Measurements from ENCODE around the gene PACRG. TPM values are rescaled to one million over a fixed set of nuclear protein-coding genes. Genes with fewer than 3 reads are reported as not detected.

PACRG gene
- total RNA-seq, 1 experiment from 2014 or later = 0.44 TPM

GRCh38 chr6:162973151-162973872, 245.5 kb downstream of the PACRG start (continued):
- no peak for TF ChIP-seq FOXK1 (CRISPR knock-in tag; IDR thresholded peaks at IDR 0.05)
- TF ChIP-seq ZNF423 (CRISPR knock-in tag; IDR thresholded peaks at IDR 0.05) = no peak

GRCh38 chr6:162973980-162974379, 246.2 kb downstream of the PACRG start:
- H3K9me3 Mint-ChIP-seq = peaks cover 3% of the 10 kb centered on the region
- H3K36me3 Mint-ChIP-seq = no peaks in the 10 kb centered on the region
- no peak overlapping the region for H3K27ac Mint-ChIP-seq
- H3K4me1 Mint-ChIP-seq = 0 out of 2 replicates have a peak, but pooled peaks cover 7% of the 10 kb centered on the region
- no peaks in the 10 kb centered on the region for H3K27me3 Mint-ChIP-seq (ENCODE audit: low read depth)
- ChIA-PET CTCF (no interaction called here), POLR2A (no interaction called here)
- ATAC-seq (no peak), DNase-seq (ENCODE audit: low spot score) (no peak)
- H3K4me3 Mint-ChIP-seq = no peak overlapping the region
- no peak for TF ChIP-seq SMAD3 (CRISPR knock-in tag; IDR thresholded peaks at IDR 0.05; ENCODE audit: borderline replicate concordance)
- TF ChIP-seq, protein P1, sequence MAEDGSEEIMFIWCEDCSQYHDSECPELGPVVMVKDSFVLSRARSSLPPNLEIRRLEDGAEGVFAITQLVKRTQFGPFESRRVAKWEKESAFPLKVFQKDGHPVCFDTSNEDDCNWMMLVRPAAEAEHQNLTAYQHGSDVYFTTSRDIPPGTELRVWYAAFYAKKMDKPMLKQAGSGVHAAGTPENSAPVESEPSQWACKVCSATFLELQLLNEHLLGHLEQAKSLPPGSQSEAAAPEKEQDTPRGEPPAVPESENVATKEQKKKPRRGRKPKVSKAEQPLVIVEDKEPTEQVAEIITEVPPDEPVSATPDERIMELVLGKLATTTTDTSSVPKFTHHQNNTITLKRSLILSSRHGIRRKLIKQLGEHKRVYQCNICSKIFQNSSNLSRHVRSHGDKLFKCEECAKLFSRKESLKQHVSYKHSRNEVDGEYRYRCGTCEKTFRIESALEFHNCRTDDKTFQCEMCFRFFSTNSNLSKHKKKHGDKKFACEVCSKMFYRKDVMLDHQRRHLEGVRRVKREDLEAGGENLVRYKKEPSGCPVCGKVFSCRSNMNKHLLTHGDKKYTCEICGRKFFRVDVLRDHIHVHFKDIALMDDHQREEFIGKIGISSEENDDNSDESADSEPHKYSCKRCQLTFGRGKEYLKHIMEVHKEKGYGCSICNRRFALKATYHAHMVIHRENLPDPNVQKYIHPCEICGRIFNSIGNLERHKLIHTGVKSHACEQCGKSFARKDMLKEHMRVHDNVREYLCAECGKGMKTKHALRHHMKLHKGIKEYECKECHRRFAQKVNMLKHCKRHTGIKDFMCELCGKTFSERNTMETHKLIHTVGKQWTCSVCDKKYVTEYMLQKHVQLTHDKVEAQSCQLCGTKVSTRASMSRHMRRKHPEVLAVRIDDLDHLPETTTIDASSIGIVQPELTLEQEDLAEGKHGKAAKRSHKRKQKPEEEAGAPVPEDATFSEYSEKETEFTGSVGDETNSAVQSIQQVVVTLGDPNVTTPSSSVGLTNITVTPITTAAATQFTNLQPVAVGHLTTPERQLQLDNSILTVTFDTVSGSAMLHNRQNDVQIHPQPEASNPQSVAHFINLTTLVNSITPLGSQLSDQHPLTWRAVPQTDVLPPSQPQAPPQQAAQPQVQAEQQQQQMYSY (CRISPR knock-in tag; IDR thresholded peaks at IDR 0.05) = no peak
- TF ChIP-seq IRF2 (CRISPR knock-in tag; IDR thresholded peaks at IDR 0.05; ENCODE audit: borderline replicate concordance, low read depth) = no peak
- no peak for TF ChIP-seq MXD4 (CRISPR knock-in tag; IDR thresholded peaks at IDR 0.05; ENCODE audit: borderline replicate concordance)
- no peak for TF ChIP-seq FOXP4 (CRISPR knock-in tag; IDR thresholded peaks at IDR 0.05)
- TF ChIP-seq, protein P2, sequence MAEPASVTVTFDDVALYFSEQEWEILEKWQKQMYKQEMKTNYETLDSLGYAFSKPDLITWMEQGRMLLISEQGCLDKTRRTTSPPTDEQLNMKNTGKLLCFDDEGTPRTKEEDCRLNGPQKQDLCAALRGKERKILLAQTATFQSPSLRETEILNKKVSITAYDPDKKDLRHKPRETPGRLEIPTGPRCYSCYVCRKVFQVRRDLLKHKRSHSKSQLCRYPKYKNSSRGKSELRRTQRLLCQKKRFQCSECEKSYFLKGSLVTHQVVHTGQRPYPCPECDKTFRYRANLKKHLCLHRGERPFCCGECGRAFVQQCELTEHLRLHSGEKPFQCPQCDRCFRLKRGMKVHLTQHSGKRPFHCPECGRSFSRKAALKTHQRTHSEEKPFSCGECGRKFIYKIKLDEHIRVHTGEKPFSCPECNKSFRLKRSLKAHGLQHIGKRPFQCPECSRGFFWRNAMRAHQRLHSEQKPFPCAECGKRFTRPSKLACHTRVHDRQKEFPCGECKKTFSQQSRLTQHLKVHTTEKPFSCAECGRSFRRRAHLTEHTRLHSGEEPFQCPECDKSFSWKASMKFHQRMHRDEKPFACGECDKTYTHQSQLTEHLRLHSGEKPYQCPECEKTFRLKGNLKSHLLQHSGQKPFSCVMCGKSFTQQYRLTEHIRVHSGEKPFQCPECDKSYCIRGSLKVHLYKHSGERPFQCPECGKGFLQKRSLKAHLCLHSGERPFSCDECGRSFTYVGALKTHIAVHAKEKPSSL (CRISPR knock-in tag; conservative IDR thresholded peaks at IDR 0.05) = no peak
- TF ChIP-seq, protein P3, sequence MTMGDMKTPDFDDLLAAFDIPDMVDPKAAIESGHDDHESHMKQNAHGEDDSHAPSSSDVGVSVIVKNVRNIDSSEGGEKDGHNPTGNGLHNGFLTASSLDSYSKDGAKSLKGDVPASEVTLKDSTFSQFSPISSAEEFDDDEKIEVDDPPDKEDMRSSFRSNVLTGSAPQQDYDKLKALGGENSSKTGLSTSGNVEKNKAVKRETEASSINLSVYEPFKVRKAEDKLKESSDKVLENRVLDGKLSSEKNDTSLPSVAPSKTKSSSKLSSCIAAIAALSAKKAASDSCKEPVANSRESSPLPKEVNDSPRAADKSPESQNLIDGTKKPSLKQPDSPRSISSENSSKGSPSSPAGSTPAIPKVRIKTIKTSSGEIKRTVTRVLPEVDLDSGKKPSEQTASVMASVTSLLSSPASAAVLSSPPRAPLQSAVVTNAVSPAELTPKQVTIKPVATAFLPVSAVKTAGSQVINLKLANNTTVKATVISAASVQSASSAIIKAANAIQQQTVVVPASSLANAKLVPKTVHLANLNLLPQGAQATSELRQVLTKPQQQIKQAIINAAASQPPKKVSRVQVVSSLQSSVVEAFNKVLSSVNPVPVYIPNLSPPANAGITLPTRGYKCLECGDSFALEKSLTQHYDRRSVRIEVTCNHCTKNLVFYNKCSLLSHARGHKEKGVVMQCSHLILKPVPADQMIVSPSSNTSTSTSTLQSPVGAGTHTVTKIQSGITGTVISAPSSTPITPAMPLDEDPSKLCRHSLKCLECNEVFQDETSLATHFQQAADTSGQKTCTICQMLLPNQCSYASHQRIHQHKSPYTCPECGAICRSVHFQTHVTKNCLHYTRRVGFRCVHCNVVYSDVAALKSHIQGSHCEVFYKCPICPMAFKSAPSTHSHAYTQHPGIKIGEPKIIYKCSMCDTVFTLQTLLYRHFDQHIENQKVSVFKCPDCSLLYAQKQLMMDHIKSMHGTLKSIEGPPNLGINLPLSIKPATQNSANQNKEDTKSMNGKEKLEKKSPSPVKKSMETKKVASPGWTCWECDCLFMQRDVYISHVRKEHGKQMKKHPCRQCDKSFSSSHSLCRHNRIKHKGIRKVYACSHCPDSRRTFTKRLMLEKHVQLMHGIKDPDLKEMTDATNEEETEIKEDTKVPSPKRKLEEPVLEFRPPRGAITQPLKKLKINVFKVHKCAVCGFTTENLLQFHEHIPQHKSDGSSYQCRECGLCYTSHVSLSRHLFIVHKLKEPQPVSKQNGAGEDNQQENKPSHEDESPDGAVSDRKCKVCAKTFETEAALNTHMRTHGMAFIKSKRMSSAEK (CRISPR knock-in tag; IDR thresholded peaks at IDR 0.05; ENCODE audit: borderline replicate concordance) = no peak
- TF ChIP-seq, protein P4, sequence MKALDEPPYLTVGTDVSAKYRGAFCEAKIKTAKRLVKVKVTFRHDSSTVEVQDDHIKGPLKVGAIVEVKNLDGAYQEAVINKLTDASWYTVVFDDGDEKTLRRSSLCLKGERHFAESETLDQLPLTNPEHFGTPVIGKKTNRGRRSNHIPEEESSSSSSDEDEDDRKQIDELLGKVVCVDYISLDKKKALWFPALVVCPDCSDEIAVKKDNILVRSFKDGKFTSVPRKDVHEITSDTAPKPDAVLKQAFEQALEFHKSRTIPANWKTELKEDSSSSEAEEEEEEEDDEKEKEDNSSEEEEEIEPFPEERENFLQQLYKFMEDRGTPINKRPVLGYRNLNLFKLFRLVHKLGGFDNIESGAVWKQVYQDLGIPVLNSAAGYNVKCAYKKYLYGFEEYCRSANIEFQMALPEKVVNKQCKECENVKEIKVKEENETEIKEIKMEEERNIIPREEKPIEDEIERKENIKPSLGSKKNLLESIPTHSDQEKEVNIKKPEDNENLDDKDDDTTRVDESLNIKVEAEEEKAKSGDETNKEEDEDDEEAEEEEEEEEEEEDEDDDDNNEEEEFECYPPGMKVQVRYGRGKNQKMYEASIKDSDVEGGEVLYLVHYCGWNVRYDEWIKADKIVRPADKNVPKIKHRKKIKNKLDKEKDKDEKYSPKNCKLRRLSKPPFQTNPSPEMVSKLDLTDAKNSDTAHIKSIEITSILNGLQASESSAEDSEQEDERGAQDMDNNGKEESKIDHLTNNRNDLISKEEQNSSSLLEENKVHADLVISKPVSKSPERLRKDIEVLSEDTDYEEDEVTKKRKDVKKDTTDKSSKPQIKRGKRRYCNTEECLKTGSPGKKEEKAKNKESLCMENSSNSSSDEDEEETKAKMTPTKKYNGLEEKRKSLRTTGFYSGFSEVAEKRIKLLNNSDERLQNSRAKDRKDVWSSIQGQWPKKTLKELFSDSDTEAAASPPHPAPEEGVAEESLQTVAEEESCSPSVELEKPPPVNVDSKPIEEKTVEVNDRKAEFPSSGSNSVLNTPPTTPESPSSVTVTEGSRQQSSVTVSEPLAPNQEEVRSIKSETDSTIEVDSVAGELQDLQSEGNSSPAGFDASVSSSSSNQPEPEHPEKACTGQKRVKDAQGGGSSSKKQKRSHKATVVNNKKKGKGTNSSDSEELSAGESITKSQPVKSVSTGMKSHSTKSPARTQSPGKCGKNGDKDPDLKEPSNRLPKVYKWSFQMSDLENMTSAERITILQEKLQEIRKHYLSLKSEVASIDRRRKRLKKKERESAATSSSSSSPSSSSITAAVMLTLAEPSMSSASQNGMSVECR (CRISPR knock-in tag; IDR thresholded peaks at IDR 0.05; ENCODE audit: borderline replicate concordance) = no peak
